Cortex of kidney (tissue), 1 donor: ENCODE measurements around the gene TNS1.

ENCODE experiments used
- DNase-seq: peaks from one replicate; lab custom pipeline; 2025; lab: John Stamatoyannopoulos, UW

The TNS1 gene

DNA sequence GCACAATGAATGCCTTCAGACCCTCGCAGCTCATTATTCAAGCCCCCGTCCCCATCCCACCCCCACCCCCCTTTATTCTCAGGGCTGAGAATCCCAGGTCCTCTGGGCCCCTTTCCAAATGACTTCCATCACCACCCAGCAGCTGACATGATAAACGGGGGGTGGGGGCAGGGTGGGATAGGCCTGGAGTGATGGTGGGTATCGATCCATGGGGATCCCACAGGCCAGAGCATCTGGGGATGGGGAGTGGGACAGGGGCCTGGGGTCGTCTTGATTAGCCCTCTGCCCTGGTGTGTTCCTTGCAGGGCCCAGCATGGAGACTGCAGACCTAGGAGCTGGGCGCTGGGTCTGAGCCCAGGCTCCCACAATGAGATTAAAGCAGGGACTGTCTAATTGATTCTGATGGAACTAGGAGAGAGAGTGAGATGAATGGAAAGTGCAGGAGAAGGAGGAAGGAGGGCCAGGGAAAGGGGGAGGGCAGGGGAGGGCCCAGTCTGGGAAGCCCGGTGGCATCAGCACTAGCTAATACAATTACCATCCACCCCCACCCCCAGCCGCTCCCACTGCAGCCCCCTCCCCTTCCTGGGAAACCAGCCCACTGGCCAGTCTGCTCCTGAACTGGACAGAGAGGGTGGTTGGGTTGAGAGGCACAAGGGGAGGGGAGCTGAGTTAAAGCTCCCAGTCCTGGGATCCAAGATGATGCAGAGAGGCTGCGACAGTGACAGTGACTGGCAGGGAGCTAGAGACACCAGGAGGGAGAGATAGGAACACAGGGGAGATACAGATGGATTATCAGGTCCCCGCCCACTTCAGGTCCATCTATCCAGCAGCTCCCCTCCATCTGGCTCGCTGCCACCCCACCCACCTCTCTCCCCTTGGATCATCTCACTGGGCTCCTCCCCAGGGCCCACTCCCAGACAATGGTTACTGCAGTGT, 13.1 kb upstream of the TNS1 start:
- no peak for DNase-seq

DNA sequence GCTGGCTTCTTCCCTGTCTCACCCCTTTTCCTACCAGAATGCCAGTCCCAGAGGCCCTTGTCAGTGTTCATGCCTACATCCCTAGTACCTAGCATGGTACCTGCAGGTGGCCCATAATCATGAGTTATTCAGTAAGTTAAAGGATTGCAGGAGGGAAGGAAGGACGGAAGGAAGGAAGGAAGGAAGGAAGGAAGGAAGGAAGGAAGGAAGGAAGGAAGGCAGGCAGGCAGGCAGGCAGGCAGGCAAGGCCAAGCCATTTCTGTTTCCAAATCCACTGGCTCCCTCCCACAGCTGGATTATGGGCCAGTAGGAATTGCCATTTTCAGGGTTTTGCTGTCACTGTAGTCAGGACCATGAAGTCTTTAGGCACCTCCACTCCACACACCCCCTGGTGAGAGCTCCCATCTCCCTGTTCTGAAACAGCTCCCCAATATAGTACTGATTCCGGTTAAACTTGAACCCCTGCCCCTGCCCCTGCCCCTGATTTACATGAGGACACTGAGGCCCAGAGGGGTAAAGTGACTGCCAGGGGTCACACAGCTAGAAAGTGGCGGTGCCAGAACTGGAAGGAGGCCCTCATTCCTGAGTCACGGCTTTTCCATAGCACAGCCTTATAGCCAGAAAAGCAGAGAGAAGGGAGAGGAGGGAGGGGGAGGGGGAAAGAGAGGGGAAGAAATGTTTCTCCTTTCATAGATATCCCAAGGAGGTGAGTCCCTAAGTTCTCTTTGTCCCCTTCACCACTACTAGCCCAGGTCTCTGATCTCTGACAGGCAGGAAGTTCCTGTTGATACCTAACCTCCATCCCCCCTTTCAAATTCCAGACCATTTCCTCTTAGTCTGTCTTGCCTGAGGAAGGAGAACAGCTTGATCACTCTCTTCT, 12.2 kb upstream of the TNS1 start:
- DNase-seq = no peak

DNA sequence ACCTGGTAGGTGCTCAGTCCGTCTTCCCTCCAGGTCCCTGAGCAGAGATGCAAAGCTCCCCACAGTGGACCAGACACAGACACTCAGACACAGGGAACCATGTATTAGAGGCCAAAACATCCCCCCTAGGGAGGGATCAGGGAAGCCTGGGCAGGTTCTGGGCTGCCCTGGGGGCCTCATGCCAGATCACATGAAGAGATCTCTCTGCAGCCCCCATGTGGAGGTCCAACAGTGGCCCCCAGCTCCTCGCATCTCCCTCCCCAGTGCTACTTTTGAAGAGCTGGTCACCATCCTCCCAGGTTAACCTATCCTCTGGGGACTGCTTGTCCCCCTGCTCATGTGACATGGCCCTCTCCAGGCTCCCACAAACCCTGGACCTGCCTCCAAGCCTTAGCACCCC, 10.5 kb upstream of the TNS1 start:
- no peak for DNase-seq

DNA sequence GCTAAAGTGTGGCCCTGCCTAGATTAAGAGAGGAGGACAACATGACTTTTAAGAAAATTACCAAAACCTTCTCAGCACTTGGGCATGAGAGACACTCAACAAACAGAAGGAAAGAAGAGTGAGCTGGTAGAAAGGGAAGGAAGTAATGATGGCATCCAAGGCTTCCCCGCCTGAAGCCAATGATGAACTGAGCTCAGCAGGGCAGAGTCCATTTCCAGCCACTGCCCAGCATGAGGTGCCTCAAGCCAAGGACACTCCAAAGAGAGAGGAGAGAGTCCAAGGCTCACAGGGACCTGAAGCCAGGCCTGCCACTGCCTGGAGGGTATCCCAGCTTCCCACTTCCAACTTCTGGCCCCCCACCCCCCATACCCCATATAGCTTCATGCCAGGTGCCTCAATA, 9.5 kb upstream of the TNS1 start:
- DNase-seq = no peak

DNA sequence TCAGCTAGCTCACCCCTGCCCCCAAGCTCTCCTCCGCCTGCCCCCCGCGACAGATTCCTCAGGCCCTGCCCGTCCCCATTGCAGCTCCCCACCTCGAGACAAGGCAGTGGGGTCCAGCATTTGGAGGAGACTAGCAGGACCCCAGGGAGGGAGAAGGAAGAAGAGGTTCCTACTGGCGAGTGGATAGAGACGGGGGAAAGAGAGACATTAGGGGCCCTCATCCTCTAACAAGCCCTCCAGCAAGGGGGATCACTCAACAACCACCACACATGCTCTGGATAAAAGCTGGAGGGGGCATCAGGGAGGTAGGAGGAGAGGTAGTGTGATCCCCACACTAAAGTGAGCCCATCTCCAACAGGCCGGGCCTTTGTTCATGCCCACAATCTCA, 8.9 kb upstream of the TNS1 start:
- DNase-seq = no peak

DNA sequence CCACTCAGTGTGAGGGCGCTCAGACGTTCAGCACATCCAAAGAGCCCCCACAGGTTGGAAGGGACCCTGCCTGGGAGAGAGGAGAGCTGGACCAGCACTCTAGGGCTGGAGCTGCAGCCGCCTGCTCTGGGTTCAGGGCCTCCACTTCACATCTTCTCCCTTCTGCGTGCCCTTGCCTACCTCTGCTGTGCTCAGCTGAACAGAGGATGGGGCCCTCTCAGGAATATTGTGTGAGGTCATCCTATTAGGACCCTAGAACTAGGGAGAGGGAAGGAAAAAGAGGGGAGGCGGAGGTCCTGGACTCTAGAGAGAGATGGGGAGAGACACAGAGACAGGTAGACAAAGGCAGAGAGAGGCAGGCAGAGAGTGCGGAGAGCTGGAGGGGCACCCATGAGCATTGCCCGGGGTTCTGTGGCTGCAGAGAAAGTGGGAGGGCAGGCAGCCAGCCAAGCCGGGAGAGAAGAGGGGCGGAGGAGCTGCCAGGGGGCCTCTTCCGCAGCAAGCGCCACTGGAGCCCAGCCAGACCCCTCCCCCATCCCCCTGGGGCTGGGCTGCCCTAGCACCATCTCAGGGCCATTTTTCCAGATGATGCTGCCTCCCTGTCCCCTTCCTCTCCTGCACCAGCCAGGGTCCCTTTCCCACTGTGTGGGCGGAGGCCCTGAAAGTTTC, 8.3 kb upstream of the TNS1 start:
- no peak for DNase-seq

DNA sequence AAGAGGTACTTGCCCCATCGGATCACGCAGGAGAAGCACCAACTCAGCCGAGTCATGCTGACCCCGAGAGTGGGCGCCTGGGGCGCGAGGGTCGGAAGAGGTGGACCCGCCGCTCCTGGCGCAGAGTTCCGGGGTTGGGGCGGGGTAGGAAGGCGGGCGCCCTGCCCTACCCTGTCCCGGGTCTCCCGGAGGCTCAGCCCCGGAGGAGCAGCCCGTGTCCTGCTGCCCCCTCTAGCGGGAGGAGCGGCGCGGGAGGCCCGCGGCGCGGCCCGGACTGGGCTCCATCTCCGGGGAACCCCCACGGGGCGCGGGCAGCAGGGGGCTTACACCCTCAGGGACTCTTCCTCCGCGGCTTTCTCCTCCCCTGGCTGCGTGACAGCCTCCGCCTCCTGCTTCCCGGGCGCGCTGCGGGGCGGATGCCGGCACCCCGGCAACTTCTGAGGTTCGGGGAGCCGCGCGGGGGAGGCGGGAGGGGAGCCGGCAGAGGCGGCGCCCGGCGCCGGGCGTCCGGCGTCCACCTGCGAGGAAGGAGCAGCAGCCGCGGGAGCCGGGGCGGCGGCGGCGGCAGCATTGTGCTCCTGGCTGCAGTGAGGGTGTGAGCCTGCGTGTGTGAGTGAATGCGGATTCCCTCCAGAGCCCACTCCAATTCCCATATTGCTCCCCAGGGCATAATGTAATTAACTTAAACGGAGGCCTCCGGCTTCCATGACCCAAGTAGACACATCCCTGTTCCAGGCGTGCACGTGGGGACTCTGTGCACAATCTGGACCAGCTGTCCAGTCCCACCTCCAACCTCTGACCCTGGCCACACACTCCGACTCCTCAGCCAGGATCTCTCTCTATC, 7.6 kb upstream of the TNS1 start:
- no peak for DNase-seq

DNA sequence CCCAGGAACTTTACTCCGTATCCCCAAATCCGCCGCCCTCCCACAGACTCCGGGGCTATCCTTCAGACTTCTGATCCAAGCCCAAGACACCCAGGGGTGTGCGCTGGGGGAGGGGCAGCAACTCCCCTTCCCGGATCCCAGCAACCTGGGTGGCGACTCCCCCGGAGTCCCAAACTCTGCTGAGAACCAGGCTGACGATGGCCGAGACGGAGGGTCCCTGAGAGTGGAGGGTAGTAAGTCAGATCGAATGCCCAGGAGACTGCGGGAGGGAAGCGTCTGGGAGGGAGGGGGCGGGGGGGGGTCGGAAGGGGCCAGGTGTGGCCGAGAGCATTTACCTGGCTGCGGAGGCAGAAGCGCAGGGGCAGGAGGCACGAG, 7.0 kb upstream of the TNS1 start:
- no peak for DNase-seq

DNA sequence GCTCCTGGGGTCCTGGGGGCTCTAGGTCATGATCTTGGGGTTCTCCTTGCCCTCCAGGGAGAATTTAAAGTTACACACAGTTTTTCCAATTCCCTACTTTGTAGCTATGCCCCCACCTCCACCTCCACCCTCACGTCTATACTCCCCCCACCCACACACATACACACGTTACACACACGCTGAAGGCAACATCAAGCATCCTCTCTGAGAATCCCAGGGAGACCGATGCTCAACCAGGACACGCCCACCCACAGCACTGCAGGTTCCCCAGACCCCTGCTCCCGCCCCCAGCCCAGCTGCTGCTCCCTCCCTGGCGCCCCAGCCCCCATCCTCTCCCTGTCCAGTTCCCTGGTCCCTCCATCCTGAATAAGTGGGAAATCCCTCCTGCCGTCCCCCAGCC, 6.4 kb upstream of the TNS1 start:
- no peak for DNase-seq

DNA sequence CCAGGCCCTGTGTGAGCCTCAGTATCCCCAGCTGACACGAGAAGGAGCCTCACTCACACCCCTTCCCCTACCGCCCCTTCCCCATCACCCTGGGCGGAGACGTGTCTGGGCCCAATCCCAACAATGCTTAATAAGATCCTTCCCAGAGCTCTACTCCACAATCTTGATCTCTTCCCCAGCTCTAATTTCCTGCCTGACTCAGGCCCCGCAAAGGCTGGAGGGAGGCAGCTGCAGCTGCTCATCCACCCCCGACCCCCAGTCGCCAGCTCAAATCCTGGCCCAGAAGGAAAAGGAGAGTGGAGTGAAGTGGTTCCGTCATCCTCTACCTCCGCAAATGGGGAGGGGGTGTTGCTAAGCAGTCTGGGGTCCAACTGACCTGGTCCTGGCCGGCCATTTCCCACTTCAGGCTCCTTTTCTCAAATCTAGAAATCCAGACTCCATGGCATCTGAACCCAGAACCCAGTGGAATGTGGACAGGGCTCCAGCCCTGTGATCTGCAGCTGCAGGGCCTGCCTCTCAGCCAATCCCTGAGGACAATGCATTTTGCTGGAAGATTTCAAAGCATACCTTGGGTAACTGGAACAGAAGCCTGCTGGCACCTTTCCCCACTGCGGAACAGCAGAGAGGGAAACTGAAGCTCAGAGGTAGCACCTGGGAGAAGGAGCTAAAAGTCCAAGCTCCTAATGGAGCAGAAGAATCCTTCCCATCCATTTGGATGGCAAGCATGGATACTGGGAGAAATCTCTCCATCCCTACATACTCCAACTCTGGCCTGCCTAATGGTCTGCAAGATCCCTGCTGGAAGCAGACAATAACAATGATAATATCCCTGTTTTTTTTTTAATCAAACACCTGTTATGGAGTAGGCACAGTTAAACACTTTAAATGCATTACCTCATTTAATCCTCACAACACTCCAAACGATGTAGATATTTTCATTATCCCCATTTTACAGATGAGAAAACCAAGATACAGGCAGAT, 5.6 kb upstream of the TNS1 start:
- no peak for DNase-seq

DNA sequence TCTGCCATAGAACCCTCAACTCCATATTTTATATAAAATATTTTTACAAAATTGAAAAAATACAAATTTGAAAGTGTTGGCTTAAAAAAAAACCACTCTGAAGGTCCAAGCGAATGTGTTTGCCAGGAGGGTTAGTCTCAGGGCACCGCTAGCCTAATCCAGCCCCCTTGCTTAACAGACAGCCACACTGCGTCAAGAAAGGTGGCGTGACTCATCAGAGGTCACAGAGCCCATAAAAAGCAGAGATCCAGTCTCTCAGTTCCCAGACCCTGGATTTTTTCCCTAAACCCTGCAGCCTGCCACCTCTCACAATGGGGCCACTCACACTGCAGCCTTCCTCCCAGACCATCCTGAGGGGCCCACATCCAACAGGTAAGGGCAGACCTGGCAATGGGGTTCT, 3.9 kb upstream of the TNS1 start:
- DNase-seq = no peak

DNA sequence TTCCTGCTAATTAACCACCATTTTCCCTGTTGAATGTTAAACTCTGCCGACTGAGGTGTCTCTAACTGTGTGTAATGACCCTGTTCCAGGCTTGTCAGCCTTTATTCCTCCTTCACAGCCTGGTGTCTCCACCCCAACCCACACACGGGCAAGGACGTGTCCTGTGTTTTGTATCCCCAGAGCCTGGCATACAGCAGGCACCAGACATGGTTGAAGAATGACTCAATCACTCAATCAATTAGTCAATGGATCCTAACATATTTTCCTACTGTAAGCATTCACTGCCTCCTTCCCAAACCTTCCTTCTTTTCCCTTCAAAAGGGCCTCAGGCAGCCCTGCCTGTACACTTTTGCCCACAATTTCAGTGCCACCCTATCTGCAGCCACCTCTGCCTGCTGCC, 2.7 kb upstream of the TNS1 start:
- DNase-seq = no peak

DNA sequence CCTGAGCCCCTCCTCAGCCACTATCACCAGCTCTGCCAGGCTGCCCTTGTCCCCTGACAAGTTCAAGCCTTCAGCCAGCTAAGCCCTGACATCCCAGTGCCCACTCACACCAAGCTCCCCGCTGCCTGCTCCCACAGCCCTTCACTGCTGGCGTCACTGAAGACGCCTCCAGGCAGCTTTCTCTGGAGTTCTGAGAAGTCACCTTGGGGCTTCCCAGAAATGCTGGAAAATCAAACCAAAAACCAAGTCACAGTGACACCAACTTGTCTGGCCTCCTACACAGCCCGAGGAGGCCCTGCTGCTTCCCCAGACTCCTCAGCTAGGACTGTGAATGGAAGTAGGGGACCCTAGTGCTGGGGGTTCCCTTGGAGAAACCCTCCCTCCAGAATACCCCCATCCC, 2.2 kb upstream of the TNS1 start:
- DNase-seq = no peak

DNA sequence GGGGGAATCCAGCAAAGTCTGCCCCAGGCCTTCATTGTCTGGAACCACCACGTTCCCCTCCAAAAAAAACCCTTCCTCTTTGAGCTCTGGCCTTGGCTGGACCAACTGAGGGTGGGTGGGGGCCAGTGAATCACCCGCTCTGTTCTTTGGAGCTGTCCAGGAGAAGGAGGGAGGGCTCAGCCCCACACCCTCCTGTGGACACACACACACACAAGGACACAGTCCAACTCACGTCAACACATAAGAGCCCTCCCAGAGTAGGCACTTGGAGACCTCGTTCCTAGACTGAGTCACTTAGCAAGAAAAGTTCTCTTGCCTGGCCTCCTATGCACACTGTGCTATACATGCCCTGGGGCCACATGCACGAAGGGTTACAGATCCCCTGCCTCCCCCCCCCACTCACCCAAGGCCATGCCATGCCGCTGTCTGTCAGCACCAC, 1.2 kb upstream of the TNS1 start:
- DNase-seq = no peak

DNA sequence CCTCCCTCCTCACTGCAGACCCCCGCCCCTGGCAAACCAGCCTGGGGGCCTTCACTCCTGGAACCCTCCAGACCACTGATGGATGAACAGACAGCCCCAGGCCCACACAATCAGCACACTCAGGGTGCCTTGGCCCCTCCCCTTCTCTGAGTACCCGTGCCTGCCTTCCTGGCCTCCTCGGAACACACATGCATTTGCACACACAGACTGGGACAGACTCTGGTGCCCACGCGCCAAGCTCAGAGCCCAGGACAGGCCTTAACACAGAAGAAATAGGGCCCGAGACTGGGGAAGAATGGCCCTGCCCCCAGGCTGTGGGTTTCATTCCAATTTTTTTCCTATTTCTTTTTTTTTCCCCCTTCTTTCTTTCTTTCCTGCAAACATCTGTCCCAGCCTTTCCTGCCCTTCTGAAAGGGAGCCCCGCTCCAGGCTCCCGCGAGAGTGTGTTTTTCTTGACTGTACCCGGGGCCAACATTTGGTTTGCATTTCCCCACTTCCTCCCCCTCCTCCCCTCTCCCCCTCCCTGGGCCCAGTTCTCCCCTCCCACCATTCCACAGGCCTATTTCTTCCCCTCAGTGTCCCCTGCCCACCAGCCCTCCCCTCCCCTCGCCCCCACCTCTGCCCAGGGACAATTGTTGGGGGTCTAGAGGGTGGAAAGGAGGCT, 618 bp upstream of the TNS1 start:
- DNase-seq = no peak

DNA sequence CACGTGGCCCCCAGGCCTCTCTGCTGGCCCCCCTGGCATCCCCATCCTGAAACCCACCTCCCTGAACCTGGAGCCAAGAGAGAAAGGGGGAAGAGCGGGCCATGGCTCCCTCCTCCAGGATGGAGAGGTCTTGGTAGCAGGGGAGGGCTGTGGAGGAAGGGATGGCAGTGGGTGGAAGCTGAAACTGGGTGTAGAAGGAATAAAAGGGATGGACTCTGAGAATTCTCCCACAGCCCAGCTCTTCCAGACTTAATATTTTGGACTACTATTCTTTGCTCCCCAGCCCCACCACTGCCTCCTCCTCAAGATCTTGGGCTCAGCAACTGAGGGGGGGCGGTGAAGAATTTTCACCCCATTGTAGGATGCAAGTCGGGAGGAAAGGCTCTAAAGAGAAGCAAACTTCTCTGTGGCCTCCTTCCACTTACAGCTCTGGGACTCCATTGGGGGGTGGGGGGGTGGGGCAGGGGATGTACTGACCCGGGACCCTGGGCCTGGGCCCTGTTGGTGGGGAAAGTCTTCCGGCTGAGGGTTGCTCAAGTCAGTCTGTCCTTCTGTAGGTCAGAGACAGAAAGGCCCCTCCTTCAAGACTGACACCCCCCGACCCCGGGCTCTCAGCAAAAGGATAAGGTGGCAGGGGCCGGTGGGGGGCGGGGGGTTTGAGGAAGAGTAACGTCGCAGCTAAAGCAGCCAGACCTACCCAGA, 501 bp downstream of the TNS1 start:
- no peak for DNase-seq

DNA sequence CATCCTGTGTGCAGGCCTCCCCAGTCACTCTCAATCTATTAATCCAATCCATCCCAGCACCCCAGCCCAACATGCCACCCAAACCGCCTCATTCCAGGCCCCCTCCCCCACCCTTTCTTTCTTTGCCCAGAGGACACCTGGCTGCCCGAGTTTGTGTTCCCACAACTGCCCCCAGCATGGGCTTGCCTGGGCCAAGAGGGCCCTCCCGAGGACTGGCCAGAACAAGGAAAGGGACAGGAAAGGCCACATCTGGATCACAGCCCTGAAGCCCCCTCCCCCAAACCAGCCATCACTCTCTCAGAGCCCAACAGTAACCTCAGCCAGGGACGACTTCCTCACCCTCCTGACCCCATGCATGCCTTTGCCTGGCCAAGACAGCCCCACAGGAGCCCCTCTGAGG, 1.2 kb downstream of the TNS1 start:
- no peak for DNase-seq

DNA sequence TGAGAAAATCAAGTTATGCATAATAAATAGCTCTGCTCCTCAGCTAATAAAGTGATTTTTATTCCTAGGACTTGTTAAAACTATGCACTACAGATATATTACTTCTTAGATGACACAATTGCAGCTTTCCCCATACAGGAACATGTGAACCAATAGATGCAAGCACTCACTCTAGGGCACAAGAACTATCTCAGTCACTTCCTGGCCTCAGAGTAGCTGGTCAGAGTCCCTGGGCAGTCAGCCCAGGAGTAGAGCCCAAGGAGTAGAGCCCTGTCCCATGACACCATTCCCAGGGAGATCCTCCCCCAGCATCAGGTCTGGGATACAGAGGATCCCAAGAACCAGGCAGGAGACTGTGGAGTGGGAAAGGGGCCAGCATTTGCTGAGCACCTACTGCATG, 2.7 kb downstream of the TNS1 start:
- DNase-seq = no peak

DNA sequence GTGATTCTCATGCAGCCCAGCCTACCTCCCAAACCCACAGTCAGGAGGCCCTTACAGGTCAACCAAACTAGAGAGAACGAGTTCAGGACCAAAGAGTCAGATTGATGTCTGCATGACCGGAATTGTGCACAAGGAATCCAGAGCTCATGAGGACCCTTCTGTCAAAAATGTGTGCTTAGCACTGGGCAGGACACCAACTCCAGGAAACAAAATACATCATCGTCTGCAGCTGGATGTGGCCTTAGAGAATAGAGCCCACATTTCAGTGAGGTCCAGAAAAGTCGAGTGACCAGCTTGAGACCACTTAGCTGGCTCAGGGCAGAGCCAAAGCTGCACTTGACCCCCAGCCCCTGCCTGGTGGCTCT, 3.2 kb downstream of the TNS1 start:
- no peak for DNase-seq
